Activated CD8-positive, alpha-beta memory T cell treated with anti-CD3 and anti-CD28 coated beads for 24 hours (primary cell): Measurements from ENCODE around the gene TTLL11.
"Not testable (repeated sequence)": the region's sequence is repeated elsewhere in the genome, so short reads cannot be mapped to it uniquely, and the experiment has no call there.

ENCODE experiments used
- DNase-seq: peaks from one replicate; pipeline ENCODE4 v3.0.0-alpha.2; 2020

TTLL11 gene

GRCh38 chr9:121809356-121810050 is 283.6 kb downstream of the TTLL11 start:
- no peak for DNase-seq

GRCh38 chr9:121808781-121809180 is 284.3 kb downstream of the TTLL11 start:
- no peak for DNase-seq

GRCh38 chr9:121807823-121808278 is 285.3 kb downstream of the TTLL11 start:
- DNase-seq = no peak

GRCh38 chr9:121807069-121807822 is 285.9 kb downstream of the TTLL11 start:
- DNase-seq = no peak

GRCh38 chr9:121802753-121803152 is 290.4 kb downstream of the TTLL11 start:
- peak; percentile 17 for DNase-seq

- no peak for DNase-seq
Observed at GRCh38 chr9:121801579-121801978, 291.5 kb downstream of the TTLL11 start.

GRCh38 chr9:121800376-121800775 is 292.7 kb downstream of the TTLL11 start:
- no peak for DNase-seq

- DNase-seq = no peak
Observed at GRCh38 chr9:121798941-121799340, 294.2 kb downstream of the TTLL11 start.

- DNase-seq = no peak
Observed at GRCh38 chr9:121797081-121797480, 296.0 kb downstream of the TTLL11 start.

- DNase-seq = not testable (repeated sequence)
Observed at GRCh38 chr9:121794334-121794733, 298.8 kb downstream of the TTLL11 start.

- DNase-seq = not testable (repeated sequence)
Observed at GRCh38 chr9:121792476-121792875, 300.6 kb downstream of the TTLL11 start.

- DNase-seq = no peak
Observed at GRCh38 chr9:121790841-121791240, 302.3 kb downstream of the TTLL11 start.

GRCh38 chr9:121788686-121789366 is 304.3 kb downstream of the TTLL11 start:
- DNase-seq = no peak

GRCh38 chr9:121786998-121787422 is 306.1 kb downstream of the TTLL11 start:
- DNase-seq = no peak

GRCh38 chr9:121786543-121786948 is 306.6 kb downstream of the TTLL11 start:
- no peak for DNase-seq

GRCh38 chr9:121785673-121786542 is 307.2 kb downstream of the TTLL11 start:
- no peak for DNase-seq

GRCh38 chr9:121784731-121785411 is 308.2 kb downstream of the TTLL11 start:
- DNase-seq = no peak

- DNase-seq = no peak
Observed at GRCh38 chr9:121783521-121784507, 309.3 kb downstream of the TTLL11 start.

GRCh38 chr9:121783111-121783510 is 310.0 kb downstream of the TTLL11 start:
- DNase-seq = no peak

- DNase-seq = no peak
Observed at GRCh38 chr9:121782514-121783110, 310.5 kb downstream of the TTLL11 start.
